K562 (cell line): Measurements from ENCODE around the gene SNRPA. TPM values are rescaled to one million over a fixed set of nuclear protein-coding genes. Genes with fewer than 3 reads are reported as not detected.

ENCODE experiments used
- ATAC-seq: fragments of 200-7000 bp; cut with Tn5 transposase; 3 replicates; pipeline ENCODE4 v1.9.1; 2020; ENCODE audit warnings: moderate library complexity
- BruUV-seq: library from RNA; stranded (reverse); fragments of 400-500 nt; replicated peaks from 2 replicates; lab custom pipeline; 2021; lab: Mats Ljungman, UMichigan
- CTCF ChIA-PET: fragments of 300-600 bp; formaldehyde crosslinking; extraction: SDS; loops from one replicate; lab custom pipeline; 2021; ENCODE audit warnings: low intra/inter-chr PET ratio; lab: Yijun Ruan, JAX
- POLR2A ChIA-PET: fragments of 300-600, 350-650 bp; sonication (Branson Sonifier 250); formaldehyde crosslinking; extraction: SDS; loops from one replicate; lab custom pipeline; 2021; ENCODE audit warnings: antibody characterized with exemption, inconsistent platforms; lab: Yijun Ruan, JAX
- DNase-seq, 4 experiments: peaks; one replicate each; pipeline versions ENCODE4 v3.0.0 to v3.0.0-alpha.2; 2011 to 2018; ENCODE audit warnings: low spot score in 3 of 4, mixed read lengths in 3 of 4; ENCODE audit errors: extremely low read depth in 1 of 4
- FAIRE-seq: peaks from 2 replicates; lab custom pipeline; 2011; peaks lifted over from hg19 to GRCh38; lab: Jason Lieb, UNC
- H2AFZ ChIP-seq: 2 replicates; pipeline ENCODE4 v1.6.0; 2011; ENCODE audit warnings: low read depth, low read length, control low read depth, inconsistent platforms
- H3K27ac ChIP-seq: fragments of 200-600 bp; 3 replicates; pipeline ENCODE4 v1.8.0; 2011; ENCODE audit warnings: low read depth, mild to moderate bottlenecking, control low read depth, inconsistent platforms, low read length, moderate library complexity, mixed read lengths; ENCODE audit errors: extremely low read depth
- H3K27me3 ChIP-seq, 2 experiments: fragments of 300-600 bp in 1 of 2; 2 replicates in 1 of 2; 3 replicates in 1 of 2; pipeline versions ENCODE4 v1.6.0 to v1.8.0; 2011; ENCODE audit warnings: inconsistent platforms in 2 of 2, low read length in 2 of 2, mild to moderate bottlenecking in 1 of 2, mixed read lengths in 1 of 2, moderate library complexity in 1 of 2; ENCODE audit not compliant: control insufficient read depth in 2 of 2, insufficient read depth in 2 of 2
- H3K36me3 ChIP-seq: fragments of 300-600 bp; 3 replicates; pipeline ENCODE4 v1.8.0; 2011; ENCODE audit warnings: mild to moderate bottlenecking, low read length, inconsistent platforms; ENCODE audit not compliant: control insufficient read depth, insufficient read depth
- H3K4me1 ChIP-seq, 2 experiments: fragments of 200-600 bp in 1 of 2; replicated peaks in 1 of 2; 2 replicates in 1 of 2; 3 replicates in 1 of 2; pipeline versions ENCODE4 v1.5.1 to v1.8.0; 2011; ENCODE audit warnings: inconsistent platforms in 2 of 2, low read length in 2 of 2, mild to moderate bottlenecking in 1 of 2, mixed read lengths in 1 of 2, moderate library complexity in 1 of 2; ENCODE audit not compliant: control insufficient read depth in 2 of 2, insufficient read depth in 2 of 2
- H3K4me2 ChIP-seq: 2 replicates; pipeline ENCODE4 v1.6.1; 2011; ENCODE audit warnings: low read length, control low read depth, inconsistent platforms, mixed read lengths; ENCODE audit not compliant: insufficient read depth
- H3K4me3 ChIP-seq: fragments of 200-600 bp; sonication (generic), shearing (Covaris generic); 2 replicates; pipeline ENCODE4 v1.5.1; 2016; ENCODE audit warnings: control low read depth, inconsistent platforms
- H3K79me2 ChIP-seq: fragments of 200-600 bp; 3 replicates; pipeline ENCODE4 v1.8.0; 2011; ENCODE audit warnings: low read length, inconsistent platforms; ENCODE audit not compliant: control insufficient read depth, insufficient read depth
- H3K9ac ChIP-seq, 2 experiments: 2 replicates each; pipeline versions ENCODE4 v1.6.0 to v1.6.1; 2011; ENCODE audit warnings: low read depth in 2 of 2, low read length in 2 of 2, control low read depth in 1 of 2, inconsistent platforms in 1 of 2, mild to moderate bottlenecking in 1 of 2, mixed read lengths in 1 of 2; ENCODE audit not compliant: insufficient read depth in 1 of 2
- H3K9me1 ChIP-seq: one replicate; pipeline ENCODE4 v1.6.0; 2011; ENCODE audit warnings: inconsistent platforms, mild to moderate bottlenecking, low read length, moderate library complexity; ENCODE audit not compliant: control insufficient read depth, insufficient read depth
- H3K9me3 ChIP-seq: replicated peaks from 2 replicates; pipeline ENCODE4 v1.5.1; 2011; ENCODE audit warnings: low read depth, low read length, inconsistent platforms; ENCODE audit not compliant: control insufficient read depth, insufficient read depth
- H4K20me1 ChIP-seq: replicated peaks from 2 replicates; pipeline ENCODE4 v1.6.1; 2011; ENCODE audit warnings: low read length, inconsistent platforms, mixed read lengths; ENCODE audit not compliant: control insufficient read depth, insufficient read depth
- ATF3 ChIP-seq, 2 experiments: fragments of 450-650 bp in 1 of 2; sonication (generic) in 1 of 2; formaldehyde crosslinking in 1 of 2; IDR thresholded peaks in 1 of 2; conservative IDR thresholded peaks in 1 of 2; 2 replicates each; pipeline versions ENCODE4 v1.6.1 to v1.8.1; 2016 to 2023; ENCODE audit warnings: mild to moderate bottlenecking in 2 of 2, moderate library complexity in 2 of 2, inconsistent platforms in 1 of 2, missing genetic modification reagents in 1 of 2
- GTF2B ChIP-seq: IDR thresholded peaks from 2 replicates; pipeline ENCODE4 v1.6.1; 2011; ENCODE audit not compliant: insufficient read length; ENCODE audit errors: extremely low read depth
- JUND ChIP-seq, 2 experiments: IDR thresholded peaks; 2 replicates in 1 of 2; 3 replicates in 1 of 2; pipeline ENCODE4 v1.6.1; 2011; ENCODE audit warnings: borderline replicate concordance in 2 of 2, low read depth in 2 of 2, low read length in 2 of 2, improper control_type of control experiment in 1 of 2, missing biosample characterization in 1 of 2, missing genetic modification characterization in 1 of 2, missing genetic modification reagents in 1 of 2
- MBD2 ChIP-seq: sonication (generic); IDR thresholded peaks from 2 replicates; pipeline ENCODE4 v1.6.1; 2016; ENCODE audit warnings: low read depth, borderline replicate concordance
- WGBS: fragments of 100-300 bp; shearing (Covaris generic); methylation state at CpG from one replicate; pipeline ENCODE4 v1.1.6; 2016; ENCODE audit warnings: low coverage, mixed read lengths; ENCODE audit not compliant: insufficient coverage; ENCODE audit errors: missing lambda C conversion rate; 5-methylcytosine and 5-hydroxymethylcytosine counted together
- in situ Hi-C: fragments of 300-500 bp; cut with MboI; formaldehyde crosslinking; loops from 4 replicates; pipeline ENCODE4 v1.15.0; 2018; ENCODE audit warnings: inconsistent platforms, mixed read lengths
- intact Hi-C: fragments of 100-400 bp; cut with micrococcal nuclease; formaldehyde crosslinking; loops from 2 replicates; pipeline ENCODE4 v1.14.2; 2022
- polyA plus RNA-seq, 8 experiments: library from polyadenylated mRNA; depleted of rRNA in 4 of 8; stranded (reverse) in 5 of 8; unstranded in 3 of 8; fragments of >200 nt; fragmentation: Nextera tagmentation in 2 of 8; fragmentation: Illumina TruSeq in 1 of 8; extraction: Ambion mirVana in 2 of 8; extraction: Trizol in 1 of 8; gene quantifications; 2 replicates each; pipeline versions ENCODE4 v1.2.1 to v1.2.3, GENCODE V29; 2011 to 2014; ENCODE audit warnings: inconsistent platforms in 1 of 8, missing spikeins in 1 of 8
- total RNA-seq, 7 experiments: library from RNA; depleted of rRNA in 6 of 7; stranded (reverse); fragments of >200 nt in 6 of 7; fragmentation: Illumina TruSeq in 2 of 7; extraction: Trizol in 2 of 7; gene quantifications; 2 replicates each; pipeline versions ENCODE4 v1.2.1 to v1.2.3, GENCODE V29; 2011 to 2021; ENCODE audit warnings: low replicate concordance in 1 of 7

The SNRPA gene
- total and polyA plus RNA-seq, 9 of the 15 experiments (the other 6 are each of a cell fraction or from before 2014, with no cell fraction given): 16.3 to 311 (median 193) TPM

- Histone ChIP-seq H3K9ac (peak overlapping the region in 1 of 2 experiments; percentile 72; a peak in 1 of 4 replicates), H3K4me2 (no peak overlapping the region), H3K4me3 (no peak overlapping the region), H2AFZ (no peak overlapping the region), H3K4me1 (peaks cover 18 to 31% of the 10 kb centered on the region in 2 experiments; a peak in 4 of 5 replicates), H3K27me3 (no peaks in the 10 kb centered on the region), H3K9me1 (peaks cover 3% of the 10 kb centered on the region), H3K9me3 (no peaks in the 10 kb centered on the region), H4K20me1 (peaks cover 35% of the 10 kb centered on the region), H3K27ac (no peak overlapping the region; the same call in 2 of the 3 replicates), H3K36me3 (peaks cover 83% of the 10 kb centered on the region), H3K79me2 (peaks cover 86% of the 10 kb centered on the region)
- ChIA-PET POLR2A (interaction anchor here (0.6 to 2.5 kb wide), 4 partner anchors 10 to 50 kb away, joined by 4 to 8 read pairs (median 4); partner anchors contain the start of gene RAB4B), CTCF (no interaction called here)
- intact Hi-C loops: no loop called here
- 97% methylated on average over 8 of the region's 8 CpGs for WGBS
- TF ChIP-seq MBD2 (no peak), ATF3 (IDR thresholded peaks at IDR 0.05) (0 out of 2 replicates have a peak, but pooled peaks have one; percentile 28), ATF3 (CRISPR knock-in tag; conservative IDR thresholded peaks at IDR 0.05) (no peak), JUND (IDR thresholded peaks at IDR 0.05; ENCODE audit: borderline replicate concordance, low read depth, low read length) (no peak), JUND (tag; IDR thresholded peaks at IDR 0.05; ENCODE audit: borderline replicate concordance, low read depth, low read length) (0 out of 3 replicates have a peak, but pooled peaks have one; percentile 24), GTF2B (no peak)
- ATAC-seq: no peak
- in situ Hi-C loops: no loop called here
- DNase-seq: no peak
- no peak for FAIRE-seq
- no TSS peak for BruUV-seq
Observed at GRCh38 chr19:40755791-40756190, 4.8 kb downstream of the SNRPA start.
